Panc1 (cell line): ENCODE data around the gene RGPD8.

Source experiments
- POLR2AphosphoS5 ChIP-seq: IDR thresholded peaks from 2 replicates; pipeline ENCODE4 v1.6.1; 2012; ENCODE audit warnings: mild to moderate bottlenecking, low read depth, low read length, moderate library complexity
- TCF7L2 ChIP-seq: IDR thresholded peaks from 2 replicates; pipeline ENCODE4 v1.6.1; 2011; ENCODE audit warnings: mild to moderate bottlenecking, low read depth, low read length, inconsistent platforms

DNA sequence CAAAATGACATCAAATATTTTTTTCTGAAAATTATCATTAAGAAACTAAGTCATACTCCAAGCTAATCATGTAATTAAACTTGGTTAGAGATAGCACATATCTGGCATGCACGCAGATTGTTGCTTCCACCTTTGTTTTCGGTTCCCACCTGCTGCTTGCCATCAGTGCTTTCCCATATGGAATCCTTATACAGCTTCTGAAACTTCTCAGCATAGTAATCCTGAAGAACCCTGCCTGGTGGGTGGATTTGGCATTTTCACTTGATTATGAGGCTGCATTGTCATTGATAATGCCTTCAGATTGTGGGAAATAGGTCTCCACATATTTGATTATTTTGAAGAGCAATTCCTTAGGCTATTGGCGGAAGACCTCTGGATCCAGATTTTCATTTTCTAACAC is 110.5 kb downstream of the RGPD8 start:
- TF ChIP-seq POLR2AphosphoS5 (no peak), TCF7L2 (no peak)
